GM23338 (cell line): ENCODE data around the gene EPAS1. TPM values are rescaled to one million over a fixed set of nuclear protein-coding genes. Genes with fewer than 3 reads are reported as not detected.

Source experiments
- ATAC-seq: fragments of 200-7000 bp; cut with Tn5 transposase; 3 replicates; pipeline ENCODE4 v1.9.1; 2020
- DNase-seq: peaks from one replicate; pipeline ENCODE4 v3.0.0-alpha.2; 2015; ENCODE audit warnings: low spot score
- H2AFZ ChIP-seq: fragments of 200-600 bp; sonication (generic); 2 replicates; pipeline ENCODE4 v1.8.0; 2016; ENCODE audit warnings: antibody characterized with exemption, mild to moderate bottlenecking, moderate library complexity
- H3F3A ChIP-seq: fragments of 200-600 bp; sonication (generic); replicated peaks from 2 replicates; pipeline ENCODE4 v1.8.0; 2017; ENCODE audit warnings: antibody characterized with exemption, mixed run types, low read depth
- H3K27ac ChIP-seq: fragments of 200-600 bp; sonication (generic); 2 replicates; pipeline ENCODE4 v1.6.1; 2016; ENCODE audit warnings: low read depth
- H3K27me3 ChIP-seq: fragments of 200-600 bp; sonication (generic); 2 replicates; pipeline ENCODE4 v1.8.0; 2016; ENCODE audit warnings: mild to moderate bottlenecking, mixed run types, moderate library complexity; ENCODE audit not compliant: insufficient read depth
- H3K36me3 ChIP-seq: fragments of 200-600 bp; sonication (generic); 2 replicates; pipeline ENCODE4 v1.8.0; 2016; ENCODE audit warnings: mild to moderate bottlenecking; ENCODE audit not compliant: insufficient read depth
- H3K4me1 ChIP-seq: fragments of 200-600 bp; sonication (generic); 2 replicates; pipeline ENCODE4 v1.8.0; 2016; ENCODE audit warnings: mild to moderate bottlenecking, moderate library complexity; ENCODE audit not compliant: insufficient read depth
- H3K4me2 ChIP-seq: fragments of 200-600 bp; sonication (generic); 2 replicates; pipeline ENCODE4 v1.7.1; 2017; ENCODE audit warnings: mixed run types
- H3K4me3 ChIP-seq: fragments of 200-600 bp; sonication (generic); 2 replicates; pipeline ENCODE4 v1.6.1; 2016; ENCODE audit warnings: mixed run types
- H3K79me2 ChIP-seq: fragments of 200-600 bp; sonication (generic); replicated peaks from 2 replicates; pipeline ENCODE4 v1.8.0; 2017; ENCODE audit warnings: mild to moderate bottlenecking; ENCODE audit not compliant: insufficient read depth
- H3K9me2 ChIP-seq: fragments of 200-600 bp; sonication (generic); 2 replicates; pipeline ENCODE4 v1.8.0; 2017; ENCODE audit not compliant: insufficient read depth
- H4K20me1 ChIP-seq: fragments of 200-600 bp; sonication (generic); replicated peaks from 2 replicates; pipeline ENCODE4 v1.8.0; 2017; ENCODE audit warnings: mild to moderate bottlenecking; ENCODE audit not compliant: insufficient read depth
- H3K27ac Mint-ChIP-seq: 2 replicates; pipeline ENCODE4 v1.8.0; 2020; ENCODE audit warnings: inconsistent platforms, mild to moderate bottlenecking, moderate library complexity, mixed read lengths
- H3K27me3 Mint-ChIP-seq: 3 replicates; pipeline ENCODE4 v1.8.0; 2022; ENCODE audit warnings: low read depth, mild to moderate bottlenecking, moderate library complexity, mixed read lengths, inconsistent platforms; ENCODE audit not compliant: insufficient read depth, poor library complexity
- H3K36me3 Mint-ChIP-seq: 3 replicates; pipeline ENCODE4 v1.8.0; 2021; ENCODE audit warnings: low read depth, mild to moderate bottlenecking, inconsistent platforms, moderate library complexity, mixed read lengths
- H3K4me1 Mint-ChIP-seq: 3 replicates; pipeline ENCODE4 v1.8.0; 2020; ENCODE audit warnings: mild to moderate bottlenecking, inconsistent platforms, mixed read lengths
- H3K4me3 Mint-ChIP-seq: 3 replicates; pipeline ENCODE4 v1.8.0; 2021; ENCODE audit warnings: moderate library complexity, mild to moderate bottlenecking, inconsistent platforms, mixed read lengths
- H3K9me3 Mint-ChIP-seq: 3 replicates; pipeline ENCODE4 v1.8.0; 2020; ENCODE audit warnings: moderate library complexity, mild to moderate bottlenecking, inconsistent platforms, mixed read lengths
- CREB1 ChIP-seq: fragments of 250-450 bp; sonication (Bioruptor Pico); IDR thresholded peaks from 2 replicates; pipeline ENCODE4 v1.5.0; 2020; ENCODE audit warnings: low read depth, mild to moderate bottlenecking, moderate library complexity
- NANOG ChIP-seq: IDR thresholded peaks from 2 replicates; pipeline ENCODE4 v1.6.1; 2016; ENCODE audit warnings: antibody characterized with exemption, borderline replicate concordance
- ZNF114 ChIP-seq: fragments of 250-450 bp; sonication (Bioruptor Pico); IDR thresholded peaks from 2 replicates; pipeline ENCODE4 v1.5.0; 2020; ENCODE audit warnings: mild to moderate bottlenecking, moderate library complexity
- ZNF331 ChIP-seq: fragments of 250-450 bp; sonication (Bioruptor Pico); IDR thresholded peaks from 2 replicates; pipeline ENCODE4 v1.5.0; 2020; ENCODE audit warnings: low read depth, mild to moderate bottlenecking, moderate library complexity
- polyA plus RNA-seq: library from polyadenylated mRNA; unstranded; fragments of >200 nt; fragmentation: Nextera tagmentation; extraction: Ambion mirVana; gene quantifications from 2 replicates; pipeline ENCODE4 v1.2.1, GENCODE V29; 2016
- total RNA-seq: library from RNA; depleted of rRNA; stranded (reverse); fragments of >200 nt; shearing (Covaris generic); gene quantifications from 2 replicates; pipeline ENCODE4 v1.2.3, GENCODE V29; 2014
- TF ChIP-seq, protein P1 (sequence below): fragments of 250-450 bp; sonication (Bioruptor Pico); IDR thresholded peaks from 2 replicates; pipeline ENCODE4 v1.5.0; 2020; ENCODE audit warnings: mild to moderate bottlenecking, moderate library complexity
- TF ChIP-seq, protein P2 (sequence below), 2 experiments: fragments of 200-600 bp in 1 of 2; sonication (generic) in 1 of 2; conservative IDR thresholded peaks; 2 replicates each; pipeline versions ENCODE4 v1.5.1 to v1.6.1; 2016 to 2017; ENCODE audit warnings: antibody characterized with exemption in 2 of 2, low read depth in 2 of 2, mild to moderate bottlenecking in 2 of 2, moderate library complexity in 1 of 2
- TF ChIP-seq, protein P3 (sequence below): IDR thresholded peaks from one replicate; pipeline ENCODE4 v1.6.1; 2018; ENCODE audit warnings: antibody characterized with exemption; ENCODE audit not compliant: unreplicated experiment

Gene EPAS1
- total and polyA plus RNA-seq, 2 experiments from 2014 or later: 0.68 to 5.4 TPM

DNA sequence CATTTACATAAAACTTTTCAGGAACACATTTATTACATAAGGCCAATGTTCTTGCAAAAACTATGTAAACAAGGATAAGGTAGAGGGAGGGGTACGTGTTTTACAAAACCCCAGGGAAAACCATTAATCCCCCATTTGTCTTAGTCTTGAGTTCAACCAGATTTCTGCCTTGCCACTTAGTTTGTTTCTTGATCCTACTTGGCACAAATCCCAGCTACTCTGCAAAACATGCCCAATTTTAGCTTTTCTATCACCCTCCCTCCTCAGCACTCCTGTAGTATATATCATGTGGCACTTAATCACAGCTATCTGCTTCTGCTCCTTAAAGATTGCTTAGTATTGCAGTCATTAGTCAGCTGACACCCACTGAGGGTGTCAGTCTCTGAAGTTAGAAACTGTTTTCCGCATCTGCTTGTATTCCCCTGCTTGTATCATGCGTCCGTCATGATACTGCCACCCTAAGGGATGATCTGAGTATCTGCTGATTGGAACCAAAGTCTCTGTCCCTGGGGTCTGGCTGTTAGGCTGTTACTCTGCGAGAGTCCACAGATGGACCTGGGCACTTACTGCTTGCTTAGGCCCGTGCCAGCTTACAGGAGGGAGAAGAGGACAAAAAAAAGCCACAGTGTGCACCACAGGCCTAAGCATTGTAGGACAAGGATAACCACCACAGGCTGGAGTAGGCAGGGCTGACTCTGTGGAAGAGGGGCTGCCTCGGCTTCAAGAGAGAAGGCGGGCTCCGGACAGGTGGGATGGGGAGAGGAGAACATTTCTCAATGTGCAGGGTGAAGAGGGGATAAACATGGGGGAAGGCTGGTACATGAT, 82.2 kb downstream of the EPAS1 start:
- no peaks in the 10 kb centered on the region for H4K20me1 ChIP-seq
- DNase-seq (no peak), ATAC-seq (no peak)
- TF ChIP-seq ZNF331 (CRISPR knock-in tag): no peak
- TF ChIP-seq, protein P1, sequence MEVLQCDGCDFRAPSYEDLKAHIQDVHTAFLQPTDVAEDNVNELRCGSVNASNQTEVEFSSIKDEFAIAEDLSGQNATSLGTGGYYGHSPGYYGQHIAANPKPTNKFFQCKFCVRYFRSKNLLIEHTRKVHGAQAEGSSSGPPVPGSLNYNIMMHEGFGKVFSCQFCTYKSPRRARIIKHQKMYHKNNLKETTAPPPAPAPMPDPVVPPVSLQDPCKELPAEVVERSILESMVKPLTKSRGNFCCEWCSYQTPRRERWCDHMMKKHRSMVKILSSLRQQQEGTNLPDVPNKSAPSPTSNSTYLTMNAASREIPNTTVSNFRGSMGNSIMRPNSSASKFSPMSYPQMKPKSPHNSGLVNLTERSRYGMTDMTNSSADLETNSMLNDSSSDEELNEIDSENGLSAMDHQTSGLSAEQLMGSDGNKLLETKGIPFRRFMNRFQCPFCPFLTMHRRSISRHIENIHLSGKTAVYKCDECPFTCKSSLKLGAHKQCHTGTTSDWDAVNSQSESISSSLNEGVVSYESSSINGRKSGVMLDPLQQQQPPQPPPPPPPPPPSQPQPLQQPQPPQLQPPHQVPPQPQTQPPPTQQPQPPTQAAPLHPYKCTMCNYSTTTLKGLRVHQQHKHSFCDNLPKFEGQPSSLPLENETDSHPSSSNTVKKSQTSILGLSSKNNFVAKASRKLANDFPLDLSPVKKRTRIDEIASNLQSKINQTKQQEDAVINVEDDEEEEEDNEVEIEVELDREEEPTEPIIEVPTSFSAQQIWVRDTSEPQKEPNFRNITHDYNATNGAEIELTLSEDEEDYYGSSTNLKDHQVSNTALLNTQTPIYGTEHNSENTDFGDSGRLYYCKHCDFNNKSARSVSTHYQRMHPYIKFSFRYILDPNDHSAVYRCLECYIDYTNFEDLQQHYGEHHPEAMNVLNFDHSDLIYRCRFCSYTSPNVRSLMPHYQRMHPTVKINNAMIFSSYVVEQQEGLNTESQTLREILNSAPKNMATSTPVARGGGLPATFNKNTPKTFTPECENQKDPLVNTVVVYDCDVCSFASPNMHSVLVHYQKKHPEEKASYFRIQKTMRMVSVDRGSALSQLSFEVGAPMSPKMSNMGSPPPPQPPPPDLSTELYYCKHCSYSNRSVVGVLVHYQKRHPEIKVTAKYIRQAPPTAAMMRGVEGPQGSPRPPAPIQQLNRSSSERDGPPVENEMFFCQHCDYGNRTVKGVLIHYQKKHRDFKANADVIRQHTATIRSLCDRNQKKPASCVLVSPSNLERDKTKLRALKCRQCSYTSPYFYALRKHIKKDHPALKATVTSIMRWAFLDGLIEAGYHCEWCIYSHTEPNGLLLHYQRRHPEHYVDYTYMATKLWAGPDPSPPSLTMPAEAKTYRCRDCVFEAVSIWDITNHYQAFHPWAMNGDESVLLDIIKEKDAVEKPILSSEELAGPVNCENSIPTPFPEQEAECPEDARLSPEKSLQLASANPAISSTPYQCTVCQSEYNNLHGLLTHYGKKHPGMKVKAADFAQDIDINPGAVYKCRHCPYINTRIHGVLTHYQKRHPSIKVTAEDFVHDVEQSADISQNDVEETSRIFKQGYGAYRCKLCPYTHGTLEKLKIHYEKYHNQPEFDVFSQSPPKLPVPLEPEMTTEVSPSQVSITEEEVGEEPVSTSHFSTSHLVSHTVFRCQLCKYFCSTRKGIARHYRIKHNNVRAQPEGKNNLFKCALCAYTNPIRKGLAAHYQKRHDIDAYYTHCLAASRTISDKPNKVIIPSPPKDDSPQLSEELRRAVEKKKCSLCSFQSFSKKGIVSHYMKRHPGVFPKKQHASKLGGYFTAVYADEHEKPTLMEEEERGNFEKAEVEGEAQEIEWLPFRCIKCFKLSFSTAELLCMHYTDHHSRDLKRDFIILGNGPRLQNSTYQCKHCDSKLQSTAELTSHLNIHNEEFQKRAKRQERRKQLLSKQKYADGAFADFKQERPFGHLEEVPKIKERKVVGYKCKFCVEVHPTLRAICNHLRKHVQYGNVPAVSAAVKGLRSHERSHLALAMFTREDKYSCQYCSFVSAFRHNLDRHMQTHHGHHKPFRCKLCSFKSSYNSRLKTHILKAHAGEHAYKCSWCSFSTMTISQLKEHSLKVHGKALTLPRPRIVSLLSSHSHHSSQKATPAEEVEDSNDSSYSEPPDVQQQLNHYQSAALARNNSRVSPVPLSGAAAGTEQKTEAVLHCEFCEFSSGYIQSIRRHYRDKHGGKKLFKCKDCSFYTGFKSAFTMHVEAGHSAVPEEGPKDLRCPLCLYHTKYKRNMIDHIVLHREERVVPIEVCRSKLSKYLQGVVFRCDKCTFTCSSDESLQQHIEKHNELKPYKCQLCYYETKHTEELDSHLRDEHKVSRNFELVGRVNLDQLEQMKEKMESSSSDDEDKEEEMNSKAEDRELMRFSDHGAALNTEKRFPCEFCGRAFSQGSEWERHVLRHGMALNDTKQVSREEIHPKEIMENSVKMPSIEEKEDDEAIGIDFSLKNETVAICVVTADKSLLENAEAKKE (CRISPR knock-in tag): no peak
- no peak for TF ChIP-seq NANOG
- TF ChIP-seq, protein P2, sequence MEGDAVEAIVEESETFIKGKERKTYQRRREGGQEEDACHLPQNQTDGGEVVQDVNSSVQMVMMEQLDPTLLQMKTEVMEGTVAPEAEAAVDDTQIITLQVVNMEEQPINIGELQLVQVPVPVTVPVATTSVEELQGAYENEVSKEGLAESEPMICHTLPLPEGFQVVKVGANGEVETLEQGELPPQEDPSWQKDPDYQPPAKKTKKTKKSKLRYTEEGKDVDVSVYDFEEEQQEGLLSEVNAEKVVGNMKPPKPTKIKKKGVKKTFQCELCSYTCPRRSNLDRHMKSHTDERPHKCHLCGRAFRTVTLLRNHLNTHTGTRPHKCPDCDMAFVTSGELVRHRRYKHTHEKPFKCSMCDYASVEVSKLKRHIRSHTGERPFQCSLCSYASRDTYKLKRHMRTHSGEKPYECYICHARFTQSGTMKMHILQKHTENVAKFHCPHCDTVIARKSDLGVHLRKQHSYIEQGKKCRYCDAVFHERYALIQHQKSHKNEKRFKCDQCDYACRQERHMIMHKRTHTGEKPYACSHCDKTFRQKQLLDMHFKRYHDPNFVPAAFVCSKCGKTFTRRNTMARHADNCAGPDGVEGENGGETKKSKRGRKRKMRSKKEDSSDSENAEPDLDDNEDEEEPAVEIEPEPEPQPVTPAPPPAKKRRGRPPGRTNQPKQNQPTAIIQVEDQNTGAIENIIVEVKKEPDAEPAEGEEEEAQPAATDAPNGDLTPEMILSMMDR (conservative IDR thresholded peaks at IDR 0.05; ENCODE audit: low read depth in 2 of 2): no peak
- no peak for TF ChIP-seq CREB1 (CRISPR knock-in tag)
- TF ChIP-seq ZNF114 (CRISPR knock-in tag): no peak
- TF ChIP-seq, protein P3, sequence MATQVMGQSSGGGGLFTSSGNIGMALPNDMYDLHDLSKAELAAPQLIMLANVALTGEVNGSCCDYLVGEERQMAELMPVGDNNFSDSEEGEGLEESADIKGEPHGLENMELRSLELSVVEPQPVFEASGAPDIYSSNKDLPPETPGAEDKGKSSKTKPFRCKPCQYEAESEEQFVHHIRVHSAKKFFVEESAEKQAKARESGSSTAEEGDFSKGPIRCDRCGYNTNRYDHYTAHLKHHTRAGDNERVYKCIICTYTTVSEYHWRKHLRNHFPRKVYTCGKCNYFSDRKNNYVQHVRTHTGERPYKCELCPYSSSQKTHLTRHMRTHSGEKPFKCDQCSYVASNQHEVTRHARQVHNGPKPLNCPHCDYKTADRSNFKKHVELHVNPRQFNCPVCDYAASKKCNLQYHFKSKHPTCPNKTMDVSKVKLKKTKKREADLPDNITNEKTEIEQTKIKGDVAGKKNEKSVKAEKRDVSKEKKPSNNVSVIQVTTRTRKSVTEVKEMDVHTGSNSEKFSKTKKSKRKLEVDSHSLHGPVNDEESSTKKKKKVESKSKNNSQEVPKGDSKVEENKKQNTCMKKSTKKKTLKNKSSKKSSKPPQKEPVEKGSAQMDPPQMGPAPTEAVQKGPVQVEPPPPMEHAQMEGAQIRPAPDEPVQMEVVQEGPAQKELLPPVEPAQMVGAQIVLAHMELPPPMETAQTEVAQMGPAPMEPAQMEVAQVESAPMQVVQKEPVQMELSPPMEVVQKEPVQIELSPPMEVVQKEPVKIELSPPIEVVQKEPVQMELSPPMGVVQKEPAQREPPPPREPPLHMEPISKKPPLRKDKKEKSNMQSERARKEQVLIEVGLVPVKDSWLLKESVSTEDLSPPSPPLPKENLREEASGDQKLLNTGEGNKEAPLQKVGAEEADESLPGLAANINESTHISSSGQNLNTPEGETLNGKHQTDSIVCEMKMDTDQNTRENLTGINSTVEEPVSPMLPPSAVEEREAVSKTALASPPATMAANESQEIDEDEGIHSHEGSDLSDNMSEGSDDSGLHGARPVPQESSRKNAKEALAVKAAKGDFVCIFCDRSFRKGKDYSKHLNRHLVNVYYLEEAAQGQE: no peak
- Mint-ChIP-seq H3K27me3 (peaks cover 11% of the 10 kb centered on the region), H3K9me3 (no peaks in the 10 kb centered on the region), H3K4me1 (no peaks in the 10 kb centered on the region; the same call in 2 of the 3 replicates), H3K4me3 (no peak overlapping the region), H3K27ac (no peak overlapping the region), H3K36me3 (no peaks in the 10 kb centered on the region)
- H3K79me2 ChIP-seq: no peaks in the 10 kb centered on the region
- H3K9me2 ChIP-seq: no peaks in the 10 kb centered on the region
- H3K27ac ChIP-seq: no peak overlapping the region
- H3F3A ChIP-seq: no peaks in the 10 kb centered on the region
- no peaks in the 10 kb centered on the region for H3K27me3 ChIP-seq
- no peak overlapping the region for H3K4me3 ChIP-seq
- no peaks in the 10 kb centered on the region for H3K4me1 ChIP-seq
- no peak overlapping the region for H3K4me2 ChIP-seq
- H3K36me3 ChIP-seq: no peaks in the 10 kb centered on the region
- no peak overlapping the region for H2AFZ ChIP-seq
